GM19035 (cell line): ENCODE results near the gene MADCAM1.

Source experiments
- ATAC-seq: cut with Tn5 transposase; IDR thresholded peaks from one replicate; pipeline ENCODE4 v1.9.1; 2021; ENCODE audit not compliant: unreplicated experiment

MADCAM1 gene

GRCh38 chr19:507286-508203 is 11.3 kb downstream of the MADCAM1 start, which contains the start of gene TPGS1:
Gene TPGS1 (plus strand): TSS chr19:507497. CDS start chr19:507507, 10 bp downstream.
- ATAC-seq, result peak; percentile 62

GRCh38 chr19:508204-509150 is 12.2 kb downstream of the MADCAM1 start:
- ATAC-seq, result no peak

GRCh38 chr19:510606-511100 is 14.4 kb downstream of the MADCAM1 start:
- no peak for ATAC-seq

- no peak for ATAC-seq
Measured at GRCh38 chr19:511101-511851, 15.0 kb downstream of the MADCAM1 start.

GRCh38 chr19:512547-513365 is 16.5 kb downstream of the MADCAM1 start:
- ATAC-seq, result no peak

- ATAC-seq, result no peak
Measured at GRCh38 chr19:513368-514165, 17.3 kb downstream of the MADCAM1 start.

- ATAC-seq, result no peak
Measured at GRCh38 chr19:514166-514663, 17.9 kb downstream of the MADCAM1 start.

GRCh38 chr19:517721-518597 is 21.7 kb downstream of the MADCAM1 start:
- ATAC-seq, result no peak

GRCh38 chr19:518598-519231 is 22.4 kb downstream of the MADCAM1 start:
- no peak for ATAC-seq

GRCh38 chr19:519449-519865 is 23.2 kb downstream of the MADCAM1 start:
- ATAC-seq, result no peak

- ATAC-seq, result no peak
Measured at GRCh38 chr19:522726-523125, 26.4 kb downstream of the MADCAM1 start.

GRCh38 chr19:524062-524674 is 27.9 kb downstream of the MADCAM1 start:
- no peak for ATAC-seq

- no peak for ATAC-seq
Measured at GRCh38 chr19:525029-525428, 28.7 kb downstream of the MADCAM1 start.

GRCh38 chr19:525857-526419 is 29.7 kb downstream of the MADCAM1 start:
- no peak for ATAC-seq

GRCh38 chr19:530134-531008 is 34.1 kb downstream of the MADCAM1 start:
- no peak for ATAC-seq
